Activated CD4-positive, alpha-beta memory T cell treated with anti-CD3 and anti-CD28 coated beads for 36 hours (primary cell): Measurements from ENCODE around the gene CNN1. TPM values are rescaled to one million over a fixed set of nuclear protein-coding genes. Genes with fewer than 3 reads are reported as not detected.
A peak's percentile ranks its signal among the peaks of the same experiment; 100 is the strongest.
"Not testable (repeated sequence)": the region's sequence is repeated elsewhere in the genome, so short reads cannot be mapped to it uniquely, and the experiment has no call there.

Experiments
- CTCF ChIA-PET: fragments of 350-600 bp; sonication (Branson Sonifier 250); formaldehyde crosslinking; loops from one replicate; lab custom pipeline; 2021; ENCODE audit warnings: antibody characterized with exemption, inconsistent platforms; lab: Charles Lee
- POLR2A ChIA-PET: fragments of 350-600 bp; sonication (Branson Sonifier 250); formaldehyde crosslinking; loops from one replicate; lab custom pipeline; 2021; ENCODE audit warnings: antibody characterized with exemption; lab: Charles Lee
- DNase-seq: peaks from one replicate; pipeline ENCODE4 v3.0.0-alpha.2; 2020
- H3K27ac Mint-ChIP-seq: one replicate; pipeline ENCODE4 v1.8.0; 2021; ENCODE audit warnings: mixed read lengths
- H3K27me3 Mint-ChIP-seq: one replicate; pipeline ENCODE4 v1.8.0; 2021; ENCODE audit warnings: mixed read lengths
- H3K36me3 Mint-ChIP-seq: one replicate; pipeline ENCODE4 v1.8.0; 2021; ENCODE audit warnings: mixed read lengths
- H3K4me1 Mint-ChIP-seq: one replicate; pipeline ENCODE4 v1.8.0; 2021; ENCODE audit warnings: low read depth, mixed read lengths
- H3K4me3 Mint-ChIP-seq: one replicate; pipeline ENCODE4 v1.8.0; 2021; ENCODE audit warnings: mild to moderate bottlenecking, mixed read lengths
- H3K9me3 Mint-ChIP-seq: one replicate; pipeline ENCODE4 v1.8.0; 2021; ENCODE audit warnings: mixed read lengths
- intact Hi-C: fragments of 100-400 bp; cut with micrococcal nuclease; formaldehyde crosslinking; loops from one replicate; pipeline ENCODE4 v1.15.1; 2023
- microRNA-seq: library from miRNA; unstranded; fragments of <30 nt; microRNA quantifications from one replicate; pipeline ENCODE4 v1.2.0, GENCODE V29; 2022; ENCODE audit warnings: borderline number of aligned reads, borderline microRNAs expressed, borderline replicate concordance
- total RNA-seq, 2 experiments: library from RNA; stranded (reverse); gene quantifications; one replicate each; pipeline ENCODE4 v1.2.3, GENCODE V29; 2021

The CNN1 gene
- total RNA-seq, 2 experiments from 2014 or later, result not detected

GRCh38 chr19:11594084-11594483 lies 55.4 kb downstream of the CNN1 start:
- POLR2A ChIA-PET, result no interaction called here
- Mint-ChIP-seq H3K4me3 (no peak overlapping the region), H3K4me1 (peaks cover 11% of the 10 kb centered on the region), H3K36me3 (peaks cover 2% of the 10 kb centered on the region), H3K9me3 (no peaks in the 10 kb centered on the region), H3K27ac (no peak overlapping the region), H3K27me3 (no peaks in the 10 kb centered on the region)
- DNase-seq, result no peak
- intact Hi-C loops, result no loop called here
- CTCF ChIA-PET, result interaction anchor here (1.1 kb wide), 1 partner anchor 159 kb away, joined by 4 read pairs; the partner anchor contains the start of gene ODAD3

- Mint-ChIP-seq H3K27ac (peak overlapping the region; percentile 42), H3K4me3 (no peak overlapping the region), H3K27me3 (no peaks in the 10 kb centered on the region), H3K4me1 (peaks cover 24% of the 10 kb centered on the region), H3K9me3 (no peaks in the 10 kb centered on the region), H3K36me3 (peaks cover 5% of the 10 kb centered on the region)
- no peak for DNase-seq
- CTCF ChIA-PET, result no interaction called here
- intact Hi-C loops, result loop anchor here (2.0 kb wide), 1 partner anchor 37 kb away; the partner anchor contains the start of gene ELOF1
- POLR2A ChIA-PET, result no interaction called here
These were observed 57.5 kb downstream of the CNN1 start for GRCh38 chr19:11596156-11596555.

- ChIA-PET POLR2A (interaction anchor here (1.0 kb wide), 2 partner anchors 28 to 39 kb away, joined by 3 read pairs; no protein-coding TSS in a partner anchor), CTCF (no interaction called here)
- Mint-ChIP-seq H3K27ac (peak within 1 kb of the TSS; percentile 81), H3K4me3 (peak within 1 kb of the TSS; percentile 90), H3K27me3 (no peaks in the 10 kb centered on the region), H3K36me3 (peaks cover 10% of the 10 kb centered on the region), H3K4me1 (peaks cover 29% of the 10 kb centered on the region), H3K9me3 (no peaks in the 10 kb centered on the region)
- peak; percentile 99 for DNase-seq
- intact Hi-C loops, result loop anchor here (1.0 to 2.0 kb wide), 2 partner anchors 39 to 223 kb away; partner anchors contain the start of genes ELOF1 and SWSAP1
These were observed 58.8 kb downstream of the CNN1 start, which contains the start of gene ZNF627 for GRCh38 chr19:11597202-11598102. ZNF627 (plus strand) TSS chr19:11597483; CDS start chr19:11597628, 145 bp downstream.

GRCh38 chr19:11598103-11598483 lies 59.4 kb downstream of the CNN1 start:
- Mint-ChIP-seq H3K4me1 (peaks cover 30% of the 10 kb centered on the region), H3K9me3 (no peaks in the 10 kb centered on the region), H3K4me3 (peak overlapping the region; percentile 90), H3K36me3 (peaks cover 13% of the 10 kb centered on the region), H3K27ac (peak overlapping the region; percentile 64), H3K27me3 (no peaks in the 10 kb centered on the region)
- ChIA-PET CTCF (no interaction called here), POLR2A (interaction anchor here (1.0 kb wide), 2 partner anchors 29 to 40 kb away, joined by 3 read pairs; no protein-coding TSS in a partner anchor)
- intact Hi-C loops, result no loop called here
- DNase-seq, result no peak

GRCh38 chr19:11598746-11599145 lies 60.1 kb downstream of the CNN1 start:
- CTCF ChIA-PET, result no interaction called here
- intact Hi-C loops, result no loop called here
- Mint-ChIP-seq H3K4me1 (peaks cover 30% of the 10 kb centered on the region), H3K27ac (no peak overlapping the region), H3K9me3 (no peaks in the 10 kb centered on the region), H3K4me3 (peak overlapping the region; percentile 58), H3K27me3 (no peaks in the 10 kb centered on the region), H3K36me3 (peaks cover 13% of the 10 kb centered on the region)
- POLR2A ChIA-PET, result no interaction called here
- no peak for DNase-seq

GRCh38 chr19:11599704-11600103 lies 61.1 kb downstream of the CNN1 start:
- DNase-seq, POLR2A ChIA-PET, intact Hi-C loops, H3K27ac Mint-ChIP-seq, H3K9me3 Mint-ChIP-seq, H3K27me3 Mint-ChIP-seq: not testable (repeated sequence)
- peaks cover 20% of the 10 kb centered on the region for H3K36me3 Mint-ChIP-seq
- peak overlapping the region; percentile 8 for H3K4me3 Mint-ChIP-seq
- peaks cover 30% of the 10 kb centered on the region for H3K4me1 Mint-ChIP-seq
- CTCF ChIA-PET, result interaction anchor here (0.7 kb wide), 1 partner anchor 1669 kb away, joined by 6 read pairs; no protein-coding TSS in a partner anchor

Small RNAs within 50 kb of the gene (microRNA-seq; reads per million reads assigned to microRNA genes)
- gene MIR7974, result not detected

Other genes starting within 250 kb of the CNN1 start
- gene TSPAN16, start 242.7 kb upstream of the CNN1 start, total RNA-seq, result not detected
- 10 to 100 TPM; 12.5 to 14.4 TPM for gene RAB3D, start 199.2 kb upstream of the CNN1 start, total RNA-seq
- 10 to 100 TPM; 31.1 to 33.2 TPM for gene TMEM205, start 192.6 kb upstream of the CNN1 start, total RNA-seq
- 10 to 100 TPM; 16.0 to 18.0 TPM for gene CCDC159, start 192.3 kb upstream of the CNN1 start, total RNA-seq
- 1 to 10 TPM; 3.6 to 4.7 TPM for gene PLPPR2, start 183.4 kb upstream of the CNN1 start, total RNA-seq
- 1 to 10 TPM; 1.5 to 1.7 TPM for gene SWSAP1, start 164.2 kb upstream of the CNN1 start, total RNA-seq
- gene EPOR, start 154.5 kb upstream of the CNN1 start, total RNA-seq, result 1 to 10 TPM; 8.6 to 9.0 TPM
- not detected for gene RGL3, start 119.5 kb upstream of the CNN1 start, total RNA-seq
- gene ODAD3, start 103.7 kb upstream of the CNN1 start, total RNA-seq, result under 1 TPM; 0.15 to 0.26 TPM
- 100 to 1,000 TPM; 260 to 264 TPM for gene PRKCSH, start 103.2 kb upstream of the CNN1 start, total RNA-seq
- not detected for gene ELAVL3, start 57.8 kb upstream of the CNN1 start, total RNA-seq
- gene ZNF653, start 33.0 kb upstream of the CNN1 start, total RNA-seq, result 10 to 100 TPM in 1 of 2 experiments, 1 to 10 TPM in 1; 8.4 to 10.3 TPM
- 10 to 100 TPM; 34.9 to 36.6 TPM for gene ECSIT, start 9.7 kb upstream of the CNN1 start, total RNA-seq
- gene ELOF1, start 20.4 kb downstream of the CNN1 start, total RNA-seq, result 10 to 100 TPM; 48.5 to 49.1 TPM
- 10 to 100 TPM; 10.2 to 12.3 TPM for gene ACP5, start 38.8 kb downstream of the CNN1 start, total RNA-seq
- 1 to 10 TPM; 6.6 to 7.0 TPM for gene ZNF627, start 58.6 kb downstream of the CNN1 start, total RNA-seq
- 1 to 10 TPM; 3.2 to 3.9 TPM for gene ZNF823, start 200.1 kb downstream of the CNN1 start, total RNA-seq
- 1 to 10 TPM; 6.4 TPM for gene ZNF441, start 228.1 kb downstream of the CNN1 start, total RNA-seq